Stimulated activated CD4-positive, alpha-beta T cell treated with anti-CD3 and anti-CD28 coated beads, Interleukin-4, amount 100 ng/mL, for 48 hours (primary cell): ENCODE measurements around the gene MAPK10.
"Not testable (repeated sequence)": the region's sequence is repeated elsewhere in the genome, so short reads cannot be mapped to it uniquely, and the experiment has no call there.

Source experiments
- DNase-seq, 2 donors: peaks; one replicate each; pipeline ENCODE4 v3.0.0-alpha.2; 2020; ENCODE audit warnings: low read depth in 2 of 2

Gene MAPK10

GRCh38 chr4:86107112-86107511 is 252.7 kb downstream of the MAPK10 start:
- no peak for DNase-seq

- DNase-seq: no peak
Observed at GRCh38 chr4:86106475-86106874, 253.4 kb downstream of the MAPK10 start.

GRCh38 chr4:86101841-86102240 is 258.0 kb downstream of the MAPK10 start:
- no peak for DNase-seq

- no peak for DNase-seq
Observed at GRCh38 chr4:86101410-86101809, 258.4 kb downstream of the MAPK10 start.

GRCh38 chr4:86100539-86101215 is 259.2 kb downstream of the MAPK10 start:
- no peak for DNase-seq

GRCh38 chr4:86099348-86099747 is 260.5 kb downstream of the MAPK10 start:
- DNase-seq: no peak

GRCh38 chr4:86098691-86099090 is 261.2 kb downstream of the MAPK10 start:
- DNase-seq: no peak

GRCh38 chr4:86096373-86096772 is 263.5 kb downstream of the MAPK10 start:
- no peak for DNase-seq

- DNase-seq: no peak
Observed at GRCh38 chr4:86092684-86093083, 267.2 kb downstream of the MAPK10 start.

GRCh38 chr4:86091201-86091600 is 268.7 kb downstream of the MAPK10 start:
- no peak for DNase-seq

- DNase-seq: no peak
Observed at GRCh38 chr4:86089781-86090323, 270.0 kb downstream of the MAPK10 start.

GRCh38 chr4:86089053-86089452 is 270.8 kb downstream of the MAPK10 start:
- DNase-seq: no peak

- not testable (repeated sequence) for DNase-seq
Observed at GRCh38 chr4:86075796-86076195, 284.1 kb downstream of the MAPK10 start.

GRCh38 chr4:86060341-86060740 is 299.5 kb downstream of the MAPK10 start:
- DNase-seq: no peak

- DNase-seq: no peak
Observed at GRCh38 chr4:86058621-86059020, 301.2 kb downstream of the MAPK10 start.

GRCh38 chr4:86055898-86056297 is 304.0 kb downstream of the MAPK10 start:
- DNase-seq: no peak

- DNase-seq: no peak
Observed at GRCh38 chr4:86054286-86055032, 305.4 kb downstream of the MAPK10 start.

- no peak for DNase-seq
Observed at GRCh38 chr4:86050496-86050895, 309.4 kb downstream of the MAPK10 start.

- DNase-seq: no peak
Observed at GRCh38 chr4:86048426-86048825, 311.4 kb downstream of the MAPK10 start.

GRCh38 chr4:86044593-86044985 is 315.3 kb downstream of the MAPK10 start:
- no peak for DNase-seq

- DNase-seq: no peak
Observed at GRCh38 chr4:86043755-86044592, 315.9 kb downstream of the MAPK10 start.

- DNase-seq: no peak
Observed at GRCh38 chr4:86038037-86038436, 321.8 kb downstream of the MAPK10 start.
